Inflammatory macrophage (primary cell): Measurements from ENCODE around the gene HIKESHI.
"Not testable (repeated sequence)": the region's sequence is repeated elsewhere in the genome, so short reads cannot be mapped to it uniquely, and the experiment has no call there.

Experiments
- DNase-seq, 2 donors: peaks; one replicate each; pipeline ENCODE4 v3.0.0-alpha.2; 2020 to 2022

The HIKESHI gene

GRCh38 chr11:86294026-86294425 is 8.0 kb upstream of the HIKESHI start:
- no peak for DNase-seq

DNA sequence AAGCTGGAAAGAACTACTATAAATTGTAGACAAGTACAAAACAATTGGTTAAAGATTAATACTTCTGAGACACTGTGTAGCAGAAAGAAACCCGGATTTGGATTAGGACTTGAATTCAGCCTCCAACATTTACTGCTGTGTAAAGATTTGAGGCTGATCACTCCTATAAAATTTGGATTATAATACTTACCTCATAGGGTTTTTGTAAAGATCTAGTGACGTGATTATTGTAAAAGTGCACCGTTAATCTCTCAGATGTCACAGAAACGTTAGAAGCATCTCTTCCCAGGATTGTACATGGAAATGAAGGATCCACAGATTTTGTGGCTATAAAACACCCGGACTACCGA is 323 bp upstream of the HIKESHI start:
- no peak for DNase-seq

GRCh38 chr11:86303257-86303656 is 1.2 kb downstream of the HIKESHI start:
- no peak for DNase-seq

DNA sequence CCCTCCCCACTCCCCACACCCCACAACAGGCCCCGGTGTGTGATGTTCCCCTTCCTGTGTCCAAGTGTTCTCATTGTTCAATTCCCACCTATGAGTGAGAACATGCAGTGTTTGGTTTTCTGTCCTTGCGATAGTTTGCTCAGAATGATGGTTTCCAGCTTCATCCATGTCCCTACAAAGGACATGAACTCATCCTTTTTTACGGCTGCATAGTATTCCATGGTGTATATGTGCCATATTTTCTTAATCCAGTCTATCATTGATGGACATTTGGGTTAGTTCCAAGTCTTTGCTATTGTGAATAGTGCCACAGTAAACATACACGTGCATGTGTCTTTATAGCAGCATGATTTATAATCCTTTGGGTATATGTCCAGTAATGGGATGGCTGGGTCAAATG is 6.7 kb downstream of the HIKESHI start:
- DNase-seq: not testable (repeated sequence)

GRCh38 chr11:86313793-86314192 is 11.8 kb downstream of the HIKESHI start:
- DNase-seq: no peak

- DNase-seq: no peak
These were observed 12.6 kb downstream of the HIKESHI start for GRCh38 chr11:86314636-86315035.

DNA sequence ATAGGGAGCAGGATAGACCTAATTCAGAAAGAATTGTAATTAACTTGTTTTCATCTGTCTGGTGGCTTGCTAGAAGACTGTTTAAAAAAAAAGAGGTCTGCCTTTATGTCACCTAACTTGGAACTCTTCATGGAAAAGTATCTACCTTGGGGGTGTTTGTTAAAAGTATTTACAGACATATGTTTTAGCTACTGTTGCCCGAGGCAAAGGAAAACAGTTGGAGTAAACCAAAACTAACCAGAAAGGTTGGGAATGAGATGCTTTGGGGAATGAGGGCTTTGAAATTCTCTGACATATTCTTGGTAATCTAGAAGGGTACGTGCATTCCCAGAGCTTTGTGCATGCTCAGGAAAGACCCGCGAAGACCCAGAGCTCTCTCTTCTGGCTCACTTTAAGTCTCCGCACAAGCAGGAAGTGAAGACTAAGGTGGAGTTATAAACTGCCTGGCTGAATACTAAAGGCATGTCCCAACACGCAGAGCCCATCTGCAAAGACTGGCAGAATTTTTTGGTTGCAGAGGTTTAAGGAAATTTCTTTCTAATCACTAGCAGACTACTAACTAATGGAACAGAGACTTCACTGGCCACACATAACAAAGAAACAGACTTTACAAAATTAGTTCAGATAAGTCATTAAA is 33.2 kb downstream of the HIKESHI start:
- no peak for DNase-seq

GRCh38 chr11:86337227-86337626 is 35.2 kb downstream of the HIKESHI start:
- DNase-seq: no peak

GRCh38 chr11:86341382-86341781 is 39.3 kb downstream of the HIKESHI start:
- DNase-seq: no peak

DNA sequence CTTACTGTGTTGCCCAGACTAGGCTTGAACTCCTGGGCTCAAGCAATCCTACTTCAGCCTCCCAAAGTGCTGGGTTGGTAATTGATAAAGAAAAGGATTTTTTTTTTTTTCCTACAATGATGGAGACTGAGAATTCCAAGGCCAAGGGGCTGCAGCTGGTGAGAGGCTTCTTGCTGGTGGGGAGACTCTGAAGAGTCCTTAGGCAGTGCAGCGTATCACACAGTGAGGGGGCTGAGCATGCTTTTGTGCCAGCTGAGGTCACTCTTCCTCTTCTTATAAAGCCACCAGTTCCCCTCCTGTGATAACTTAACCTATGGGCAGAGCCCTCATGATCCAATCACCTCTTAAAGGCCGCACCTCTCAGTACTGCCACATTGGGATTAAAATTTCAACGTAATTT is 44.5 kb downstream of the HIKESHI start:
- peak in 1 of 2 donors; percentile 29 for DNase-seq

DNA sequence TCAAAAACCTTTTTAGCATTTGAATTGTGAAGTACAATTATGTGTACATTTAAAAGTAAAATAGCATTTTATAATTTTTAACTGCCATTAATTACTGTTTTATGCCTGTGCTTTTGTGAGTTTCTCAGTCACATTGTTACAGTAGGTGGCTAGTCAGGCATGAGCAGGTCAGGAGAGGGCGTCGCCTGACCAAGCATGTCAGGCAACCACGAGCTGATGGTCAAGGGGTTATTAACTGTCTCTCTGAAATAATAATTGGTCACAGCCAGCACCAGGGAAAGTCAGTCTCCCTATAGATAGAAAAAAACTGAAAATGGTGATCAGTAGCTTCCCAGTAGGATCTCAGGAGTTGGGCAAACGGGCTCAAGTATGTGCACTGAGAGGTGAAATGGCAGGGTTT is 53.2 kb downstream of the HIKESHI start:
- no peak for DNase-seq

- DNase-seq: not testable (repeated sequence)
These were observed 55.4 kb downstream of the HIKESHI start for GRCh38 chr11:86357412-86357811.

GRCh38 chr11:86358720-86359119 is 56.7 kb downstream of the HIKESHI start:
- no peak for DNase-seq

DNA sequence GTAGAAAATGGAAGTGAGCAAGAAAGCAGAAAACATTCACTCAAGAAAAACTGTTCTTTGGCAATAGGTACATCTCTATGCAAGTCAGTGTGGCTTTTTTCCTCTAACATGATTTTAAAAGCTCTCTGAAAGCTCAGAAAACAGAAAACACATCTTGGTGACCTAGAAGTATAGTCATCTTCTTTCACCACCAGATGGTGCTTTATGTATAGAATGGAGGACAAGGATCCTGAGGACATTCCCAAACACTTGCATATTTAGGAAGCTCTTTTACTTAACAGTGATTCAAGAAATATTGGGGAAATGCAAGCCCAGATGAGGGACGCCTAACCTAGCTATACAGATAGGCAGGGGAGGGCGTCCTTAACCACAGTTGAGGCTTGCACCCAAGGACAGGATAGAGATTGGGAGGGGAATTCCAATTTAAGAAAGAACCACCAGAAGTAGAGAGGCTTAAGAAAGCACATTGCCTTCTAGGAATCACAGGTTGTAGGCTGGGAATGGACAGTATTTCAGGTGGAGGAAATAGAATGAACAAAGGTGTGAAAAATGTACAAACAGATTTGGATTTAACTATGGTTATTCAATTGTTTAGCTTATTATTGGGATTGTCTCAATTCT is 58.8 kb downstream of the HIKESHI start:
- no peak for DNase-seq

DNA sequence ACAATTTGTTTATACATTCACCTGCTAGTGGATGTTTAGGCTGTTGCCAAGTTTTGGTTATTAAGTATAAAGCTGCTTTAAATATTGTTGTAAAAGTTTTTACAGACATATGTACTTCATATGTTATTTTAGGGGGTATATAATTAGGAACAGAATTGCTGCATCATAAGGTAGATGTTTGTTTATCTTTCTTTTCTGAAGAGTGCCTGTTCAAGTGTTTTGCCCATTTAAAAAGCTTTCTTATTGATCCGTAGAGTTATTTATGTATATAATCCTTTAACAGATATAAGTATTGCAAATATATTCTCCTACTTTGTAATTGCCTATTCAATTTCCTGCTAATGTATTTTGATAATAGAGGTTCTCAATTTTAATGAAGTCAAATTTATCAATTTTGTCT is 61.4 kb downstream of the HIKESHI start:
- no peak for DNase-seq

DNA sequence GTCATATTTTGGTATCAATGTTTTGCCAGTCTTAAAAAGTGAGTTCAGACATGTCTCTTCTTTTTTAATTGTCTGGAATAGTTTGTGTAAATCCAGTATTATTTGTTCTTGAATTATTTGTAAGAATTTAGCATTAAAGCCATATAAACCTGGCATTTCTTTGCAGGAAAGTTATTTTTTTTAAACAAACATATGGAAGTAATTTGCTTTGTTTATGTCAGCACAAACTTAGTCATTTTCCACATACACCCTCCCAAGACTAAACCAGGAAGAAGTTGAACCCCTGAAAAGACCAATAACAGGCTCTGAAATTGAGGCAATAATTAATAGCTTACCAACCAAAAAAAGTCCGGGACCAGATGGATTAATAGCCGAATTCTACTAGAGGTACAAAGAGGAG is 63.5 kb downstream of the HIKESHI start:
- DNase-seq: no peak

GRCh38 chr11:86369668-86370067 is 67.6 kb downstream of the HIKESHI start:
- DNase-seq: no peak

DNA sequence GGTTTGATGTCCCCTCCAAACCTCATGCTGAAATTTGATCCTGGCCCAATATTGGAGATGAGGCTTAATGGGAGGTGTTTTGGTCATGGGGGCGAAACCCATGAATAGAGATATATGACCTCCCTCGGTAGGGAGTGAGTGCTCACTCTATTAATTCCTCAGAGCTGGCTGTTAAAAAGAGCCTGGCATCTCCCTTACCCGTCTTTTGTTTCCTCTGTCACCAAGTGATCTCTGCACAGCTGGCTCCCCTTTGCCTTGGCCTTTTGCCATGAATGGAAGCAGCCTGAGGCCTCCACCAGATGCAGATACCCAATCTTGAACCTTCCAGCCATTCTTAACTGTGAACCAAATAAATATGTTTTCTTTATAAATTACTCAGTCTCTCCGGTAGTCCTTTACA is 68.1 kb downstream of the HIKESHI start:
- no peak for DNase-seq

DNA sequence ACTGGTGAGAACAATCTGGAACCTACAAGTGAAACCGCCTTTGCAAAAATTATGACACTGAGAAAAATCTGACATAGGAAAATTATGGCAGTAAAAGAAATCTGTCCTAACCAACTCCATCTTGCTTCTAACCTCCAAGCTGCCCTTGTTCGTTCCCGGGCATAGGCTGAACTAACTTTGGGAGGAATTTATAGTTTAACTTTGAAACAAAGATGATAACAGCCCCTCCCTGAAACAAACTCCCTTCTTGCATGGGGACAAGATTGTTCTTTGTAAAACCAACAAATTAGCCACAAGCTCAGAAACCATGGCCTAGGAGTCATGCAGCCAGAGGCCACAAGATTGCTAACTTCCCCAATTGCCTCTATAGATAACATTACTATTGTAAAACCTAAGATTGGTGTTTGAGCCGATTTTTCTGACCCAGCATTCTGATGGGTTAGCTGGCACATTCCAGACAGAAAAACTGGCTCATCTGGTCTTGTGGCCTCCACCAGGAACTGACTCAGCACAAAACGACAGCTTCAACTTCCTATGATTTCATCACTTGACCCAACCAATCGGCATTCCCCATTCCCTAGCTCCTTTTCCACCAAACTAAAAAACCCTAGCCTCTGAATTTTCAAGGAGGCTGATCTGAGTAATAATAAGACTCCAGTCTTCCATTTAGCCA is 69.0 kb downstream of the HIKESHI start:
- peak; percentile 13 to 20 for DNase-seq

DNA sequence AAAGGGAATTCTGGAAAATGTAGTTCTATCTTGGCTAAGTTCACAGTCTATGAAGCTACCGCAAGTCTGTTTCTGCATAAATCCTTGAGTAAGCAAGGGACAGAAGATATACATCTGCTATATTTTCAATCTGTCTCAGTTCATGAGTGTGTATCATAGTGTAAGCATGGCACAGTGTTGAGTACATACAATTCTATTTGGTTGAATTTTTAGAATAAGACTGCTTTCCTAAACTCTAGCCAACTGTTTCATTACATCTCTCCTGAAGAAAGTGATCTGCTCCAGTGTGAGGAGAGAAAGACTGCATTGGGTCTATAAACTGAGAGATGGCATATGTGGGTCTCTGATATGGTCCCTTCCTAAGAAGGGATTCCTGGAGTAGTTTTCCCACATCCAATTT is 70.0 kb downstream of the HIKESHI start:
- DNase-seq: no peak

DNA sequence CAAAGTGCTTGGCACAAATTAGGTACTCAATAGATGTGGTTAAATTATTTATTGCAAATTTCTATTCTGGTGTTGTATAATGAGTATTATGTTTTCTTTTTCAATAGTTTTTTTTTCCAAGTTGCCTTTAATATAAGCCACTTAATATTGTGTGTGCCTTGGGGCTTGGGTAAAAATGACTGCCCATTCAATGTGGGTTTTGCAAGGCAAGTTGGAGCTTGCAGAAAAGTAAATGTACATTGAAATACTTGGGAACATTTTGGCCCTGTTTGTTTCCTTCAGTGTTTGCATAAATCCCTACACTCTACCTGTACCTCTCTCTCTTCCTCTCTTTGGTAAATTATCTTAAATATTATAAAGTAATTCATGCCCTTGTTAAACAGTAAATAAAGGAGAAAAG is 70.5 kb downstream of the HIKESHI start:
- no peak for DNase-seq

GRCh38 chr11:86374069-86374468 is 72.0 kb downstream of the HIKESHI start:
- DNase-seq: no peak

- no peak for DNase-seq
These were observed 72.5 kb downstream of the HIKESHI start, which contains the start of gene CCDC81 for GRCh38 chr11:86374586-86374985. Gene CCDC81 (plus strand): TSS chr11:86374887. CDS start chr11:86375164, 277 bp downstream.

DNA sequence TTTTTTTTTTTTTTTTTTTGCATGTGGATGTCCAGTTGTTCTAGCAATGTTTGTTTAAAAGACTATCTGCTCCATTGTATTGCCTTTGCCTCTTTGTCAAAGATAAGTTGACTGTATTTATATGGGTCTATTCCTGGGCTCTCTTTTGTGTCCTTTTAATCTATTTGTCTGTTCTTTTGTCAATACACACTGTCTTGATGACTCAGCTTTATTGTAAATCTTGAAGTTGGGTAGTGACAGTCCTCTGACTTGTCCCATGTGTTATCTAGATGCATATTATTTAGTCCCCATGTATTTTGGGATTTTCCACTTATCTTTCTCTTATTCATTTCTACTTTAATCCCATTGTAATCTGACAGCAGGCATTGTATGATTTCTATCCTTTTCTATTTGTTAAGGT is 75.9 kb downstream of the HIKESHI start:
- DNase-seq: no peak
